K562 treated with DMSO at 1 percent for 24 hours (cell line): ENCODE data around the gene PITPNM2. TPM values are rescaled to one million over a fixed set of nuclear protein-coding genes. Genes with fewer than 3 reads are reported as not detected.

Source experiments
- total RNA-seq: library from RNA; unstranded; fragments of 300-600 nt; gene quantifications from 2 replicates; pipeline ENCODE4 v1.2.3, GENCODE V29; 2022; ENCODE audit warnings: low read depth; ENCODE audit not compliant: insufficient read depth

The PITPNM2 gene
- 3.1 and 3.9 TPM in 2 replicates for total RNA-seq

DNA sequence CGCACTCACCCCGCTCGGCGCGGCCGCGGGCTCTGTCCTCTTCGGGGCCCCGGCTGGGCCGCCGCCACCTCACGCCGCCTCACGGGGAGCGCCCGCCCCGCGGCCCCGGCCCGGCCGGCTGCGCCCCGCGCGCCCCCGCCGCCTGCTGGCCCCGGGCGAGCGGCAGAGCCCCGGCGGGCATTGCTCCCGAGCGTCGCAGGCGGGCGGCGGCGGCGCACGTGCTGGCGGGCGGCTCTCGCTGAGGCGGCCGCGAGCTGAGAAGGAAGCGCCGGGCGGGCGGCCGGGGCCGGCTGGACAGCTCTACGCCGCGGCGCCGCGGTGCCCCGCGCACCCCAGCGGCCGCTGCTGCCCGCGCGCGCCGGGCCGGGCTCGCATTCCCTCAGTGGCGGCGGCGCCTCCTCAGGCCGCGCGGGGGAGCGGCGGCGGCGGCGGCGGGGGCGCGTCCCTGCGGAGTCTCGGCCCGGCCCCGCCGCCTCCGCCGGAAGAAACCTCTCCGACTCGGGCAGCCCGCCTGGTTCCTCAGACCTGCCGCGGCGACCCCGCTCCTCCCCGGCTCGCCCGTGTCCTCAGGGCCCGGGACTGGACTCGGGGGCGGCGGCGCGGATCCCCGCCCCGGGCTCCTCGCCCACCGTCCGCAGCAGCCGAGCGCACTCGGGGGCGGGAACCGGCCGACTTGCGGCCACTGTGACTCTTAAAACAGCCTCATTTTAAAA, at the start of gene PITPNM2:
Gene PITPNM2 (minus strand): TSS at position 347 of the 713 bp plus-strand sequence. CDS start 116,500 bp downstream, outside the sequence.

Other genes starting within 250 kb of the PITPNM2 start
- 12.3 and 13.2 TPM in 2 replicates for gene ABCB9, start 184.6 kb downstream of the PITPNM2 start, total RNA-seq
- 47.6 and 49.7 TPM in 2 replicates for gene OGFOD2, start 175.8 kb downstream of the PITPNM2 start, total RNA-seq
- gene ARL6IP4, start 170.4 kb downstream of the PITPNM2 start, total RNA-seq: 254 and 256 TPM in 2 replicates
- 10.4 and 13.1 TPM in 2 replicates for gene MPHOSPH9, start 82.1 kb upstream of the PITPNM2 start, total RNA-seq
- 26.4 and 32.3 TPM in 2 replicates for gene MTRFR, start 82.3 kb upstream of the PITPNM2 start, total RNA-seq
- gene CDK2AP1, start 120.8 kb upstream of the PITPNM2 start, total RNA-seq: 45.5 and 51.7 TPM in 2 replicates
- 11.2 and 14.0 TPM in 2 replicates for gene SBNO1, start 213.8 kb upstream of the PITPNM2 start, total RNA-seq
- gene KMT5A, start 233.0 kb upstream of the PITPNM2 start, total RNA-seq: 74.3 and 89.5 TPM in 2 replicates